HG03060 (cell line): Measurements from ENCODE around the gene ATP8B4.
"Not testable (repeated sequence)": the region's sequence is repeated elsewhere in the genome, so short reads cannot be mapped to it uniquely, and the experiment has no call there.

Source experiments
- ATAC-seq: cut with Tn5 transposase; IDR thresholded peaks from one replicate; pipeline ENCODE4 v1.9.1; 2021; ENCODE audit warnings: low read depth, moderate number of reproducible peaks; ENCODE audit not compliant: unreplicated experiment

Gene ATP8B4, protein sequence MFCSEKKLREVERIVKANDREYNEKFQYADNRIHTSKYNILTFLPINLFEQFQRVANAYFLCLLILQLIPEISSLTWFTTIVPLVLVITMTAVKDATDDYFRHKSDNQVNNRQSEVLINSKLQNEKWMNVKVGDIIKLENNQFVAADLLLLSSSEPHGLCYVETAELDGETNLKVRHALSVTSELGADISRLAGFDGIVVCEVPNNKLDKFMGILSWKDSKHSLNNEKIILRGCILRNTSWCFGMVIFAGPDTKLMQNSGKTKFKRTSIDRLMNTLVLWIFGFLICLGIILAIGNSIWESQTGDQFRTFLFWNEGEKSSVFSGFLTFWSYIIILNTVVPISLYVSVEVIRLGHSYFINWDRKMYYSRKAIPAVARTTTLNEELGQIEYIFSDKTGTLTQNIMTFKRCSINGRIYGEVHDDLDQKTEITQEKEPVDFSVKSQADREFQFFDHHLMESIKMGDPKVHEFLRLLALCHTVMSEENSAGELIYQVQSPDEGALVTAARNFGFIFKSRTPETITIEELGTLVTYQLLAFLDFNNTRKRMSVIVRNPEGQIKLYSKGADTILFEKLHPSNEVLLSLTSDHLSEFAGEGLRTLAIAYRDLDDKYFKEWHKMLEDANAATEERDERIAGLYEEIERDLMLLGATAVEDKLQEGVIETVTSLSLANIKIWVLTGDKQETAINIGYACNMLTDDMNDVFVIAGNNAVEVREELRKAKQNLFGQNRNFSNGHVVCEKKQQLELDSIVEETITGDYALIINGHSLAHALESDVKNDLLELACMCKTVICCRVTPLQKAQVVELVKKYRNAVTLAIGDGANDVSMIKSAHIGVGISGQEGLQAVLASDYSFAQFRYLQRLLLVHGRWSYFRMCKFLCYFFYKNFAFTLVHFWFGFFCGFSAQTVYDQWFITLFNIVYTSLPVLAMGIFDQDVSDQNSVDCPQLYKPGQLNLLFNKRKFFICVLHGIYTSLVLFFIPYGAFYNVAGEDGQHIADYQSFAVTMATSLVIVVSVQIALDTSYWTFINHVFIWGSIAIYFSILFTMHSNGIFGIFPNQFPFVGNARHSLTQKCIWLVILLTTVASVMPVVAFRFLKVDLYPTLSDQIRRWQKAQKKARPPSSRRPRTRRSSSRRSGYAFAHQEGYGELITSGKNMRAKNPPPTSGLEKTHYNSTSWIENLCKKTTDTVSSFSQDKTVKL

DNA sequence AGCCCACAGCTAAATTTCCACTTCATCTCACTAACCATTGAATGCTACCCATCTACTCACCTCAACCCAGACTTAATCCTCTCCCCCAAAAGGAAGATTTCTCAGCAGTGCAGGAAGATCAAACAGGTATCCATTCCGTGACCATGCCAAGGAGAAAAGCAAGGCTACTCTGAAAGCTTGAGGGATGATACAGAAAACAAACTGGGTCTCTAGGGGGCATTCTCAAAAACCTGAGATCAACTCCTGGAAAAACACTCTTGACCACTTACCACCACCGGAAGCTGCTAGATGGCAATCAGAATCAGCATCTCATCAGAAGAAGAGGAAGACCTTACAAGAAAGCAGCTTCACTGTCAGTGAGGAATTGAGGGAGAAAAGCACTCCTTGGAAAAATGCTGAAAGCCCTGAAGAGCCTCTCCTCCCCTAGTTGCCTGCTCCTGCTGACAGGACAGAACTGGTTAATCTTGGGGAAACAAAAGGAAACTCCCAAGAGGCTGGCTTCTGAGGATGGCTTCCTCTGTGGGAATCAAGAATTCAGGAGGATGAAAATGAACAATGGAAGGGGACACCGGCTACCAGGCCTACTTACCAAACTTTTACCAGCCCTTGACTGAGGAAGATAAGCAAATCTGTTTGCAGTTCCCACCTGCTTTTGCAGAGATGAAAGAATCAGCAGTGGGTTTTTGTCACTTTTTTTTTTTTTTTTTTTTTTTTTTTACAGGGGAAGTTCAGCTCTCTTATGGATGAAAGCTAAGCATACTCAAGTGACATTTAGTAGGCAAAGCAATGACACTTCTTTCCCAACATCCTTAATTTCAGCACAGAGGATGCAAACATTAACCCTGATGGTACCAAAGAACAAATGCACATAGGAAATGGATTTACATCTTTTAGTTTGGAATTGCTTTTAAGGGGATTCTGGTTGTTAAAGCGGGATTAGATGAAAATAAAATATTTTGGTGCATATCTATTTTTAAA lies at the start of gene ATP8B4:
Gene ATP8B4, minus strand, starts transcription at position 171 of the 978 bp plus-strand sequence. CDS start 12,267 bp downstream, outside the sequence.
- ATAC-seq: no peak

DNA sequence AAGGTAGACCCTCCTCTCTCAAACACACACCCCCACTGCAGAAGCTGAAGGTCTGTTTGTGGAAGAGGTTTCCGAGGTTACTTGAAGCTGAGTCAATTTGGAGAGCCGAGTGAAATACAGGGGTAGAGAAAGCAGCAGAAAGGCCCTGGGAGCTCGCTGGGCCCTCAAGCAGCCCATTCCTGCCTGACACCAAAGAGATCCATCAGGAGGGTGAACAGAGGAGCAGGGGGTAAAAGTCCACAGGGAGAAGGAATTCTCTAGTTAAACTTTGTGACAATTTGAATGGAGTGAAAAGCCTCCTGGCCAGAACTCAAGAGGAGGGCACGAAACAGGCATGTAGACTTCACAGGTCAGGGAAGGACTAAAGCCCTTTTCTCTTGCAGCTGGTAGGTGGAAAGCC lies 49.3 kb upstream of the ATP8B4 start:
- ATAC-seq: no peak

DNA sequence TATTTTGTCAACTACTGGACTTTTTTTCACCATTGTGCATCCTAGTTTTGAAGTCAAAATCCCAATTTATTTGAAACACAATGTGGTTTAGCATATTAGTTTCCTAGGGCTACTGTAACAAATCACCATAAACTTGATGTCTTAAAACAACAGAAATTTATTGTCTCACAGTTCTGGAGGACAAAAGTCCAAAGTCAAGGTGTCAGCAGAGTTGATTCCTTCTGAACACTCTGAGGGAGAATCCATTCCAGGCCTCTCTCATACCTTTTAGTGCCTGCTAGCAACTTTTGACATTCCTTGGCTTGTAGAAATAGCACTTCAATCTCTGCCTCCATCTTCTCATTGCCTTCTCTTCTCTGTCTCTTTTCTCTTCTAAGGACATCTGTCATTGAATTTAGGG lies 48.1 kb upstream of the ATP8B4 start:
- no peak for ATAC-seq

DNA sequence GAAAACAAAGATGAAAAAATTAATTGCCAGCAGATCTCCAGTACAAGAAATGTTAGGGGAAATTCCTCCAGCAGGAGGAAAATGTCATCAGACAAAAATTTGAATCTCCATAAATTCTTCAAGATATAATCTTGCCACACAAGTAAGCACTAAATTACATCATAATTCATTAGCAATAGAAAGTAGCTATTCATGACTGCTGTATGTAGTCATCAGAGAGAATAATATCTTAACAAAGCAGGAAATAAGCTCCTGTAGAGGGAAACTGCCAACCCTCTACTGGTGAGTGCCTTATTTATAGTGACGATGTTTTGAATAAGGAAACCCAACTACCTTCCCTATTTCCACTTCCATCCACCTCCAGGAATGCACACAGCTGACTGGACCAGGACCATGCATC lies 47.2 kb upstream of the ATP8B4 start:
- no peak for ATAC-seq

DNA sequence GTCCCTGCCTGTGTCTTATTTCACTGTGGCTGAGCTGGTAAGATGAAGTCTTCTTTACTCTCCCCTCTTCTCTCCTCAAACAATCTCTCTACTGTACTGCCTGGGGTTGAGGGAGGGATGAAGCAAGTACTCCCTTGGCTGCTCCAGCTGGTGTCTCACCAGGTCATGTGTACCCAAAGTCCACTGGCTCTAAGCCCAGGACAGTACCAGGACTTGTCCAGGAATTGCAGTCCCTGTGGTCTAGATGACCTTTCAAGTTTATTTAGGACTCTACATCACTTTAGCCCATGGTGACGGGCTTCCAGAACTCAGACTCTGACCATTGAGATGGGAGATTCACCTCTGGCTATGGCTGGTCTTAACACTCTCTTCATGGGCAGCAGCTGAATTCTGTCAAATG lies 45.4 kb upstream of the ATP8B4 start:
- no peak for ATAC-seq

DNA sequence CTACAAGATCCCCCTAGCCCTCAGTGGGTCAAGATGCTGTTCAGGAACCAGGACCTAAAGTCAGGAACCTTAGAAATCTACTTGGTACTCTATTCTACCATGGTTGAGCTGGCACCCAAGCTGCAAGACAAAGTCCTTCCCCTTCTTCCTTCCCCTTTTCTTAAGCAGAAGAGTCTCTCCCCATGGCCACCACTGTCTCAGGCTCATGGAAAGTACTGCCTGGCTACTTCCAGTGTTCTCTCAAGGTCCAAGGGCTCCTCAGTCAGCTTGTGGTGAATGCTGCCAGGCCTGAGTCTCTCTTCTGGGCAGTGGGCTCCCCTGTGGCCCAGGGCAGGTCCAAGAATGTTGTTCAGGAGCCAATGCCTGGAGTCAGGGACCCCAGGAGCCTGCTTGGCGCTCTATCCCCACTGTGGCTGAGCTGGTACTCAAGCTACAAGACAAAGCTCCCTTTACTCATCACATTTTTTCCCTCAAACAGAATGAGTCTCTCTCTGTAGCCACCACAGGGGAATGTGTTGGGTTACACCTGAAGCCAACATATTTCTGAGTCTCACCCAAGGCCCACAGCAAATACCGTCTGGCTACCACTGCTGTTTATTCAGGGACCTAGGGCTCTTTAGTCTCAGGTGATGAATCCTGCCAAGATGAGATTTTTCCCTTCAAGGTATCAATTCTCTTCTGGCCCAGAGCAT lies 44.8 kb upstream of the ATP8B4 start:
- no peak for ATAC-seq

DNA sequence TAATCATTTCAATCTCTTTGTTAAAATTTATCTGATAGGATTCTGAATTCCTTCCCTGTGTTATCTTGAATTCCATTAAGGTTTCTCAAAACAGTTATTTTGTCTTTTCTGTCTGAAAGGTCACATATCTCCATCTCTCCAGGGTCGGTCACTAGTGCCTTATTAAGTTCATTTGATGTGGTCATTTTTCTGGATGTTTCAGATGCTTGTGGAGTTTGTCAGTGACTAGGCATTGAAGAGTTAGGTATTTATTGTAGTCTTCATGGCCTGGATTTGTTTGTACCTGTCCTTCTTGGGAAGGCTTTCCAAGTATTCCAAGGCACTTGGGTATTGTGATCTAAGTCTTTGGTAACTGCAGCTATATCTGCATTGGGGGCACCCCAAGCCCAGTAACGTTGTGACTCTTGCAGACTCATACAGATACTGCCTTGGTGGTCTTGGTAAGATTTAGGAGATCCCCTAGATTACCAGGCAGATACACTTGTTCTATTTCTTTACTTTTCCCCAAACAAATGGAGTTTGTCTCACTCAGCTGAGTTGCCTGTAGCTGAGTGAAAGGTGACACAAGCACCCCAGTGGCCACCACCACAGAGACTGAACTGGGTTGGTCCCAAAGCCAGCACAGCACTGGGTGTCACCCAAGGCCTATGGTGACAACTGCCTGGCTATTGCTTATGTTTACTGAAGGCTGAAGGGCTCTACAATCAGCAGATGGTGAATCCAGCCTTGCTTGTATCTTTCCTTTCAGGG lies 44.1 kb upstream of the ATP8B4 start:
- no peak for ATAC-seq

DNA sequence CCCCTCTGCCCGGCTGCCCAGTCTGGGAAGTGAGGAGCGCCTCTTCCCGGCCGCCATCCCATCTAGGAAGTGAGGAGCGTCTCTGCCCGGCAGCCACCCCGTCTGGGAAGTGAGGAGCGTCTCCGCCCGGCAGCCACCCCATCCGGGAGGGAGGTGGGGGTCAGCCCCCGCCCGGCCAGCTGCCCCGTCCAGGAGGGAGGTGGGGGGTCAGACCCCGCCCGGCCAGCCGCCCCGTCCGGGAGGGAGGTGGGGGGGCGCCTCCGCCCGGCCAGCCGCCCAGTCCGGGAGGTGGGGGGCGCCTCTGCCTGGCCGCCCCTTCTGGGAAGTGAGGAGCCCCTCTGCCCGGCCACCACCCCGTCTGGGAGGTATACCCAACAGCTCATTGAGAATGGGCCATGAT lies 39.2 kb upstream of the ATP8B4 start:
- not testable (repeated sequence) for ATAC-seq

DNA sequence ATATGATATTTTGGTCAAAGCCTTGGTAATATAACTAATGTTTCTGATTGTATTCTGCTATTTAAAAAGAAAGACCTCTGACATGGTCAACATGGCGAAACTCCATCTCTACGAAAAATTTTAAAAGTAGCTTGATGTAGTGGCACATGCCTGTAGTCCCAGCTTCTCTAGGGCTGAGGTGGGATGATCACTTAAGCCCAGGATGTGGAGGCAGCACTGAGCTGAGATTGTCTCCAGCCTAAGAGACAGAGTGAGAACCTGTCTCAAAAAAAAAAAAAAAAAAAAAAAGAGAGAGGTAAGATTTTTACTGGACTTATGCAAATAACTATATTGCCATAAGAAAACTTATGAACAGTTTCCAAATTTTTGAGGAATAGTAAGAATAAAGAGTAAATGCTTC lies 32.4 kb upstream of the ATP8B4 start:
- no peak for ATAC-seq

DNA sequence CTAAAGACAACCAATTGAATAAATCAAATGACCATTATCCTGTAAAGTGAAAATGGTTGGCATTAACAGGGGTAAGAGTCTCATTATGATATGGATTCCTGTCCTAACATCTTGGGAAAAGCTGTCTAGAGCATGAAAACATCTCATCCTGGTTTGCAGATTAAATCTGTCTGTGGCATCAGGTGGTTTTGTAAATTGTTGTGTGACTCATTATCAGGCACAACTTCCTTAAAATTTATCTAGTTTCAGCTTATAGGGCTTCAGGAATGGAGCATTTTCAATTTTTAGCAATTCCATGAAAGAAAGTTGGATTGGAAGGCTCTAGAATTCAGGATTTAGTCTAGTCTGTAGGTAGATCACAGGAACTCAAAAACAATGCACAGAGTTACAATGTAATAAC lies 31.8 kb upstream of the ATP8B4 start:
- no peak for ATAC-seq

DNA sequence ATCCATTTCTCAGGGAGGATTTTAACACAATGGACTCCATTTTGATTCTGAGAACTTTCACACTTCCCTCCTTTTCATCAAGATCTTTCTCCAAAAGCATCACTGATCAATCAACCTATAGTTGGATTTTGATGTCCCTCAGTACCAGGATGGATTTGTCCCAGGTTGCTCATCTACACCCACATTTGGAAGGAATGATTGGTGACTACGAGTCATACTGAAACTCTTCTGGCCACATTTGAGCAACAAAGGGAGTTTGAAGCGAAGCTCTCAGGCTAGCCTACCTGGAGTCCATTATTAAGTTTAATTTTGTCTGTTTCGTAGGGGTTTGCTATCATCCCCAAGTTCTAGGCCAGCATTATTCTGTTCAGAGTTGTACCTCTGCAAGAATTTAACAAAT lies 31.3 kb upstream of the ATP8B4 start:
- no peak for ATAC-seq

DNA sequence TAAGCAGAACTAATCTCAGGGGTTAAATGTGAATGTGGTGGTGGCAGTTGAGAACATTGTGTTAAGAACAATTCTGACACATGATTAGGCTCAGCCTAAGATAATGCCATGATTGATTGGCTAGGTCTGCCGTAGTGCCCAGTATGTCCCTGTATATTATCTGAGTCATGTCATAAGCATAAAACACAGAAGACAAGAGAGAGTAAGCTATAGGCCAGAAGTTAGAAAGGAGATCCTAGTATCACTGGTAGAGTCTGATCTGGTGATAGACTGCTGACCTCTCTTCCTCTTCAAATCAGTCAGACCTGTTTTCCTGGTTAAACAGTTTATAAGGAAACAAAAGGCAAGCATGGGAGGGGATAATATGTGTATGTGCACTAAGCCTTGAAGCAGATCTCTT lies 30.1 kb upstream of the ATP8B4 start:
- no peak for ATAC-seq

DNA sequence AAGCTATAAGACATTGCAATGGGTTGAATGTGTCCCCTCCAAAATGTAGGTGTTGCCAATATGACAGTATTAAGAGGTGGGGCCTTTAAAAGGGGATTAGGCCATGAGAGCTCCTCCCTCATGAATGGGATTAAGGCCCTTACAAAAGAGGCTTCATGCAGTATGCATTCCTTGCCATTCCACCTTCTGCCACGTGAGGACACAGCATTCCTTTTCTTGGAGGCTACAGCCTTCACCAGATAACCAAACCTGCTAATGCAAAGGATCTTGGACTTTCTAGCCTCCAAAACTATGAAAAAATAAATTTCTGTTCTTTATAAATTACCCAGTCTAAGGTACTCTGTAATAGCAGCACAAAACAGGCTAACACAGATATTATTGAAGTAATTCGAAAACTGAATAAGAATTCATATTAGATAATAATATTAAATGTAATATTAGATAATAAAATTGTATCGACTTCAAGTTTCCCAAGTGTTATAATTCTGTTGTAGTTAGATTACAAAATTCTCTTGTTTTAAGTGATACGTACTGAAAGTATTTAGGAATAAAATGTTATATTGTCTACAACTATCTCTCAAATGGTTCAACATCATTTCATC lies 29.4 kb upstream of the ATP8B4 start:
- ATAC-seq: no peak

DNA sequence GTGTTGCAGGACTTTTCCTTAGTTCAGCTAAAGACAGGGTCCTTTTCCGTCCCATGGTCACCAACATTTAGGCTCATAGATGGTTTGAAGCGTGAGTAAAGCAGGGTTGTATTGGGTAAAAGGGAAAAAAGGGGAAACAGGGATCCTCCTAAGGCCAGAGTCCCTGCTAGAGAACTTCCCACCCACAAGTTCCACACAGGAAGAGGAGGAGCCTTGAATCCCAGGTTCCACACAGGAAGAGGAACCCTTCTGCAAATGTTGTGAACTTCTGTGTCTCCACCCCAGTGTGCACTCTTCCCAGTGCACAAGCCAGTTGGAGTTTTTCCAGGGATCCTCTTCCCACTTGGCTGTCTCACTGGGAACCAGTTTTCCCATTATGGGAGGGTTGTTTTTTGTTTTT lies 27.6 kb upstream of the ATP8B4 start:
- no peak for ATAC-seq

DNA sequence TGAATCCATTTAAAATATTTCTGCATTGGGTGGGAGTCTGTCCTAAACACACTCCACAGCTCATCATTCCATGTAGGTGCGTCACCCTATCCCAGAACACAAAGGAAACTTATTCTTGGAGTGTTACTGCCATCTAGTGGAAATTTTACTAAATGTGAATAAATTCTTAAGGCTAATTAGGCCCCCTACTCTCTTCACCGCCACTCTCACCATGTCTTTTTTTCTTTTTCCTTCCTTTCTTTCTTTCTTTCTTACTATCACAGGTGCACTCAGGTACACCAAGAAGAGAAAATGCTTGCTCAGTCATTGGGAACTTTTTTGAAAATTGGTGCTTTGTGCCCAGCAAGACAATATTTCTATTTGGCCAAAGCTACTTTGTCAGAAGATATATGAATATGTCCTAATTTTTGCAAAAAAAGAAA lies 26.4 kb upstream of the ATP8B4 start:
- no peak for ATAC-seq

DNA sequence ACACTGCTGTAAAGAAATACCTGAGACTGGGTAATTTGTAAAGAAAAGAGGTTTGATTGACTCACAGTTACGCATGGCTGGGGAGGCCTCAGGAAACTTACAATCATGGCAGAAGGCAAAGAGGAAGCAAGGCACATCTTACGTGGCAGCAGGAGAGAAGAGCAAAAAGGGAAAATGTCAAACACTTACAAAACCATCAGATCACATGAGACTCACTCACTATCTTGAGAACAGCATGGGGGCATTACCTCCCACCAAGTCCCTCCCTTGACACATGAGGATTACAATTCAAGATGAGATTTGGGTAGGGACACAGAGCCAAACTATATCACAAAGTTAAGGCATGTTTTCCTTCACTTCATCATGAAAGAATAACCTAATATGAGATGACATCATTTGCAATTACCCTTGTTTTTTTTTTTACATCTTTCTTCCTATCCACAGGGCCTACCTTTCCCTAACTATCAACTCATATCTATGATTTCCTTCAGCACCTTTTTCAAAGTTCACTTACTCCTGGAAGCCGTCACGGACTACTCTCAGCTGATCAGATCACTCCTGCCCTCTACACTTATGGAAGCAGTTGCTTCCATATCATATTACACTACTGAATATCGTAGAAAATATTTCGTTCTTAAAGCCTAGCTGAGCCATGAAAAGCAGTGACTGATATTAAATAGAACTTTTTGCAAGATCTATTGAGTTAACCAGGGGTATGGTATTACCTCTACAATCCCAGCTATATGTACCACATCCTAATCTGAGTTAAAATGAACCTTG lies 25.5 kb upstream of the ATP8B4 start:
- no peak for ATAC-seq

DNA sequence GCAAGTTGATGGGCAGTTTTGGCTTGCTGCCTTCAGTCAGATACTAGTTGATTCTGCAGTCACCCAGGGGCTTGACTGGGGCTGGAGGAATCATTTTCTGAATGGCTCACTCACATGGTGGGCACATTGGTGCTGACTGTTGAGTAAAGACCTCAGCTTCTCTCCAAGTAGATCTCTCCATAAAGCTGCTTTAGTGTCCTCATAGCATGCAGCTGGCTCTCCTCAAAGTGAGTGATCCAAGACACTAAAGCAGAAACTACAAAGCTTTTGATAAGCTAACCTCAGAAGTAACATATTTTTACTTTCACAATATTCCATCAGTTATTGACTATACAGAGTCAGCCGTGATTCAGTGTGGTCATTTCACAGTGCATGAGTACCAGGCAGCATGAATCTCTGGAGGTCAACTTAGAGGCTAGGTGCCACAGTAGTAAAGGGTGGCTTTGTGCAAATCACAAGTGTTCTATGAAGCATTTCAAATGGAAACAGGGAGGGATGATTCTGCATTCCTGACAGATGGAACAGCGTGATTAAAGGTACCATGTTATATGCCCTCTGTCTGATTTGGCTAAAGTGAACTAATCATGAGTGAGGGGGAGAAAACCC lies 24.3 kb upstream of the ATP8B4 start:
- no peak for ATAC-seq
